WTC11 (cell line): Measurements from ENCODE around the gene NUDT16. TPM values are rescaled to one million over a fixed set of nuclear protein-coding genes. Genes with fewer than 3 reads are reported as not detected.

Experiments
- AR ChIP-seq: fragments of 250-450 bp; sonication (Bioruptor Pico); IDR thresholded peaks from 2 replicates; pipeline ENCODE4 v1.9.0; 2021; ENCODE audit warnings: mild to moderate bottlenecking
- CBFB ChIP-seq: sonication (generic); formaldehyde crosslinking; IDR thresholded peaks from 2 replicates; pipeline ENCODE4 v1.8.1; 2022; ENCODE audit warnings: mild to moderate bottlenecking, low read depth, missing genetic modification reagents
- CREB1 ChIP-seq: sonication (generic); formaldehyde crosslinking; IDR thresholded peaks from 2 replicates; pipeline ENCODE4 v1.8.0; 2023; ENCODE audit warnings: mild to moderate bottlenecking, missing genetic modification reagents
- E2F4 ChIP-seq: sonication (generic); formaldehyde crosslinking; IDR thresholded peaks from 2 replicates; pipeline ENCODE4 v1.8.1; 2022; ENCODE audit warnings: low read depth, mild to moderate bottlenecking, moderate library complexity, missing genetic modification reagents, borderline replicate concordance
- E2F5 ChIP-seq: sonication (generic); formaldehyde crosslinking; IDR thresholded peaks from 2 replicates; pipeline ENCODE4 v1.8.1; 2022; ENCODE audit warnings: mild to moderate bottlenecking, moderate library complexity, missing genetic modification reagents
- ELF4 ChIP-seq: sonication (generic); formaldehyde crosslinking; IDR thresholded peaks from 2 replicates; pipeline ENCODE4 v1.8.1; 2022; ENCODE audit warnings: low read depth, mild to moderate bottlenecking, moderate library complexity, missing genetic modification reagents
- FOXJ3 ChIP-seq: sonication (generic); formaldehyde crosslinking; IDR thresholded peaks from 2 replicates; pipeline ENCODE4 v1.9.0; 2021; ENCODE audit warnings: missing genetic modification reagents, mild to moderate bottlenecking, borderline replicate concordance
- FOXP1 ChIP-seq: sonication (generic); formaldehyde crosslinking; IDR thresholded peaks from 2 replicates; pipeline ENCODE4 v1.8.0; 2022; ENCODE audit warnings: missing genetic modification reagents, mild to moderate bottlenecking, moderate library complexity, borderline replicate concordance
- GABPB1 ChIP-seq: sonication (generic); formaldehyde crosslinking; IDR thresholded peaks from 2 replicates; pipeline ENCODE4 v1.8.1; 2023; ENCODE audit warnings: mild to moderate bottlenecking, missing genetic modification reagents
- GRHL2 ChIP-seq: fragments of 250-450 bp; sonication (Bioruptor Pico); IDR thresholded peaks from 2 replicates; pipeline ENCODE4 v1.8.0; 2022; ENCODE audit warnings: mild to moderate bottlenecking, moderate library complexity; ENCODE audit not compliant: insufficient replicate concordance, severe bottlenecking
- HMGA2 ChIP-seq: fragments of 250-450 bp; sonication (Bioruptor Pico); IDR thresholded peaks from 2 replicates; pipeline ENCODE4 v1.4.0; 2021; ENCODE audit warnings: mild to moderate bottlenecking, moderate library complexity
- IRF2 ChIP-seq: sonication (generic); formaldehyde crosslinking; IDR thresholded peaks from 2 replicates; pipeline ENCODE4 v1.8.0; 2022; ENCODE audit warnings: low read depth, missing genetic modification reagents, borderline replicate concordance
- JAZF1 ChIP-seq: fragments of 250-450 bp; sonication (Bioruptor Pico); IDR thresholded peaks from 2 replicates; pipeline ENCODE4 v1.9.0; 2021; ENCODE audit warnings: moderate library complexity, mild to moderate bottlenecking, inconsistent platforms
- MAX ChIP-seq: sonication (generic); formaldehyde crosslinking; IDR thresholded peaks from 2 replicates; pipeline ENCODE4 v1.8.0; 2022; ENCODE audit warnings: mild to moderate bottlenecking, missing genetic modification reagents
- MYBL2 ChIP-seq: sonication (generic); formaldehyde crosslinking; IDR thresholded peaks from 2 replicates; pipeline ENCODE4 v1.8.1; 2023; ENCODE audit warnings: mild to moderate bottlenecking, moderate library complexity, missing genetic modification reagents
- NFE2L1 ChIP-seq: sonication (generic); formaldehyde crosslinking; IDR thresholded peaks from 2 replicates; pipeline ENCODE4 v1.8.1; 2023; ENCODE audit warnings: missing genetic modification reagents
- NFYB ChIP-seq: sonication (generic); formaldehyde crosslinking; conservative IDR thresholded peaks from 2 replicates; pipeline ENCODE4 v1.8.0; 2022; ENCODE audit warnings: low read depth, missing genetic modification reagents
- NR2C2 ChIP-seq: sonication (generic); formaldehyde crosslinking; IDR thresholded peaks from 2 replicates; pipeline ENCODE4 v1.8.0; 2022; ENCODE audit warnings: mild to moderate bottlenecking, missing genetic modification reagents
- PRRX2 ChIP-seq: fragments of 250-450 bp; sonication (Bioruptor Pico); IDR thresholded peaks from 2 replicates; pipeline ENCODE4 v1.8.0; 2021; ENCODE audit warnings: mild to moderate bottlenecking
- RELA ChIP-seq: sonication (generic); formaldehyde crosslinking; IDR thresholded peaks from 2 replicates; pipeline ENCODE4 v1.8.1; 2022; ENCODE audit warnings: missing genetic modification reagents, mild to moderate bottlenecking, borderline replicate concordance
- SP1 ChIP-seq: sonication (generic); formaldehyde crosslinking; conservative IDR thresholded peaks from 2 replicates; pipeline ENCODE4 v1.8.1; 2022; ENCODE audit warnings: missing genetic modification reagents
- TCF7 ChIP-seq: sonication (generic); formaldehyde crosslinking; IDR thresholded peaks from 2 replicates; pipeline ENCODE4 v1.8.0; 2022; ENCODE audit warnings: mild to moderate bottlenecking, low read depth, missing genetic modification reagents, moderate library complexity
- TP53 ChIP-seq: sonication (generic); formaldehyde crosslinking; IDR thresholded peaks from 2 replicates; pipeline ENCODE4 v1.8.1; 2023; ENCODE audit warnings: mild to moderate bottlenecking, missing genetic modification reagents
- ZBTB21 ChIP-seq: sonication (generic); formaldehyde crosslinking; IDR thresholded peaks from 2 replicates; pipeline ENCODE4 v1.8.1; 2023; ENCODE audit warnings: mild to moderate bottlenecking, missing genetic modification reagents, borderline replicate concordance
- ZNF138 ChIP-seq: sonication (generic); formaldehyde crosslinking; conservative IDR thresholded peaks from 2 replicates; pipeline ENCODE4 v1.8.1; 2022; ENCODE audit warnings: mild to moderate bottlenecking, moderate library complexity, missing genetic modification reagents
- ZNF263 ChIP-seq: sonication (generic); formaldehyde crosslinking; IDR thresholded peaks from 2 replicates; pipeline ENCODE4 v1.8.1; 2022; ENCODE audit warnings: low read depth, mild to moderate bottlenecking, moderate library complexity, missing genetic modification reagents
- ZNF281 ChIP-seq: sonication (generic); formaldehyde crosslinking; IDR thresholded peaks from 2 replicates; pipeline ENCODE4 v1.8.0; 2023; ENCODE audit warnings: mild to moderate bottlenecking, missing genetic modification reagents
- ZNF396 ChIP-seq: fragments of 250-450 bp; sonication (Bioruptor Pico); IDR thresholded peaks from 2 replicates; pipeline ENCODE4 v1.8.0; 2021; ENCODE audit warnings: mild to moderate bottlenecking, moderate library complexity, borderline replicate concordance
- ZNF416 ChIP-seq: fragments of 250-450 bp; sonication (Bioruptor Pico); IDR thresholded peaks from 2 replicates; pipeline ENCODE4 v1.9.0; 2021; ENCODE audit warnings: mild to moderate bottlenecking, inconsistent platforms
- ZNF425 ChIP-seq: fragments of 250-450 bp; sonication (Bioruptor Pico); conservative IDR thresholded peaks from 2 replicates; pipeline ENCODE4 v1.9.0; 2021; ENCODE audit warnings: mild to moderate bottlenecking
- total RNA-seq: library from RNA; stranded (reverse); gene quantifications from 3 replicates; pipeline ENCODE4 v1.2.3, GENCODE V29; 2021

Gene NUDT16
- total RNA-seq, 1 experiment from 2014 or later: 17.2 TPM

- TF ChIP-seq RELA (CRISPR knock-in tag) (peak; percentile 94), HMGA2 (no peak), PRRX2 (CRISPR knock-in tag) (no peak), GABPB1 (CRISPR knock-in tag) (no peak; the same call in 1 of the 2 replicates), GRHL2 (no peak), ELF4 (CRISPR knock-in tag) (peak; percentile 88; the same call in 1 of the 2 replicates), FOXP1 (CRISPR knock-in tag) (peak; percentile 78; the same call in 1 of the 2 replicates), TP53 (CRISPR knock-in tag) (0 out of 2 replicates have a peak, but pooled peaks have one; percentile 48), NFE2L1 (CRISPR knock-in tag) (no peak), MYBL2 (CRISPR knock-in tag) (0 out of 2 replicates have a peak, but pooled peaks have one; percentile 11), NR2C2 (CRISPR knock-in tag) (no peak), CBFB (CRISPR knock-in tag) (peak; percentile 35; the same call in 1 of the 2 replicates), E2F4 (CRISPR knock-in tag) (no peak), JAZF1 (CRISPR knock-in tag) (no peak), ZBTB21 (CRISPR knock-in tag) (no peak), E2F5 (CRISPR knock-in tag) (no peak), ZNF281 (no peak), AR (CRISPR knock-in tag) (no peak), ZNF263 (no peak; the same call in 1 of the 2 replicates), ZNF396 (CRISPR knock-in tag) (no peak), MAX (CRISPR knock-in tag) (peak; percentile 83), ZNF416 (no peak), CREB1 (CRISPR knock-in tag) (no peak), IRF2 (no peak), FOXJ3 (CRISPR knock-in tag) (no peak), ZNF425 (CRISPR knock-in tag) (no peak), SP1 (peak; percentile 90), NFYB (CRISPR knock-in tag) (peak; percentile 82), ZNF138 (CRISPR knock-in tag) (0 out of 2 replicates have a peak, but pooled peaks have one; percentile 39), TCF7 (no peak)
These were observed at the start of gene NUDT16 (continued) for GRCh38 chr3:131381445-131382291.
